GM12865 (cell line): ENCODE data around the gene TRIL.

Experiments
- DNase-seq: peaks from one replicate; pipeline ENCODE4 v3.0.0; 2010; ENCODE audit warnings: low read depth
- H3K4me3 ChIP-seq: 2 replicates; pipeline ENCODE4 v1.5.1; 2011; ENCODE audit warnings: mild to moderate bottlenecking, low read depth, low read length, control low read depth
- TF ChIP-seq, protein P1 (sequence below): IDR thresholded peaks from 2 replicates; pipeline ENCODE4 v1.5.1; 2011; ENCODE audit warnings: low read length, control low read depth, low read depth, inconsistent platforms; ENCODE audit not compliant: insufficient read depth; ENCODE audit errors: missing control alignments

Gene TRIL

DNA sequence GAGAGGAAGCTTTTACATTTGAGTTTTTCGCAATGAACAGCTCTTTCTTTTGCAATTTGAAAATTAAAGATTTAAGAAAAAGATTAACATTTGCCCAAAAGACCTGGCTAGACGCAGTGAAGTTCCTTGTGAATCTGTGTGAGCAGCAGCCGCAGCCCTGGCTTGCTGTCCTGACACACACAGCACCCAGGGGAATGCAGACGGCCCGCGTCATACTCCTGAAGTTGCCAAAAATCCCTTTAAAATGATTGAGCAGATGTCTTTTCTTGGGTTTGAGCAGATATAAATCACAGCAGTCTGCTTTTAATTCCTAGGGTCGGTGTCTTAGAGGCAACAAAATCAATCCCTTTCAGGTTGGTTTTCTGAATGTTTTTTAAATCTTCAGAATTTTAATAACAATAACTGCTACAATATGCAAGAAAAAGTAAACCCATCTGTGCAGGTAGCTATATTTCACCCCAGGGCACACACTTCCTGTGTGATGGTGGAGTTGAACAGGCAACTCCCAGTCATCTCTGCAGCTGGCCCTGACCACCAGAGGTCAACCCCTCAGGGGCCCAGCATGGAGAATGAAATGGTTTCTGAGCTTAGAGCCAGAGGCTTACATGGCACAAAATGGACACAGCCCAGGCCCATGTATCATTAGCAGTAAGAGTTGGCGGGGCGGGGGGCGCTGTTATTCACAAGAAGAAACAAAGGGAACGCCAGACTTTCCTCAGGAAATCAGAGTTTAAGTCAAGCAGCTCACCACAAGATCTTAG lies 32.2 kb upstream of the TRIL start:
- no peak for DNase-seq
- TF ChIP-seq, protein P1, sequence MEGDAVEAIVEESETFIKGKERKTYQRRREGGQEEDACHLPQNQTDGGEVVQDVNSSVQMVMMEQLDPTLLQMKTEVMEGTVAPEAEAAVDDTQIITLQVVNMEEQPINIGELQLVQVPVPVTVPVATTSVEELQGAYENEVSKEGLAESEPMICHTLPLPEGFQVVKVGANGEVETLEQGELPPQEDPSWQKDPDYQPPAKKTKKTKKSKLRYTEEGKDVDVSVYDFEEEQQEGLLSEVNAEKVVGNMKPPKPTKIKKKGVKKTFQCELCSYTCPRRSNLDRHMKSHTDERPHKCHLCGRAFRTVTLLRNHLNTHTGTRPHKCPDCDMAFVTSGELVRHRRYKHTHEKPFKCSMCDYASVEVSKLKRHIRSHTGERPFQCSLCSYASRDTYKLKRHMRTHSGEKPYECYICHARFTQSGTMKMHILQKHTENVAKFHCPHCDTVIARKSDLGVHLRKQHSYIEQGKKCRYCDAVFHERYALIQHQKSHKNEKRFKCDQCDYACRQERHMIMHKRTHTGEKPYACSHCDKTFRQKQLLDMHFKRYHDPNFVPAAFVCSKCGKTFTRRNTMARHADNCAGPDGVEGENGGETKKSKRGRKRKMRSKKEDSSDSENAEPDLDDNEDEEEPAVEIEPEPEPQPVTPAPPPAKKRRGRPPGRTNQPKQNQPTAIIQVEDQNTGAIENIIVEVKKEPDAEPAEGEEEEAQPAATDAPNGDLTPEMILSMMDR, result no peak

DNA sequence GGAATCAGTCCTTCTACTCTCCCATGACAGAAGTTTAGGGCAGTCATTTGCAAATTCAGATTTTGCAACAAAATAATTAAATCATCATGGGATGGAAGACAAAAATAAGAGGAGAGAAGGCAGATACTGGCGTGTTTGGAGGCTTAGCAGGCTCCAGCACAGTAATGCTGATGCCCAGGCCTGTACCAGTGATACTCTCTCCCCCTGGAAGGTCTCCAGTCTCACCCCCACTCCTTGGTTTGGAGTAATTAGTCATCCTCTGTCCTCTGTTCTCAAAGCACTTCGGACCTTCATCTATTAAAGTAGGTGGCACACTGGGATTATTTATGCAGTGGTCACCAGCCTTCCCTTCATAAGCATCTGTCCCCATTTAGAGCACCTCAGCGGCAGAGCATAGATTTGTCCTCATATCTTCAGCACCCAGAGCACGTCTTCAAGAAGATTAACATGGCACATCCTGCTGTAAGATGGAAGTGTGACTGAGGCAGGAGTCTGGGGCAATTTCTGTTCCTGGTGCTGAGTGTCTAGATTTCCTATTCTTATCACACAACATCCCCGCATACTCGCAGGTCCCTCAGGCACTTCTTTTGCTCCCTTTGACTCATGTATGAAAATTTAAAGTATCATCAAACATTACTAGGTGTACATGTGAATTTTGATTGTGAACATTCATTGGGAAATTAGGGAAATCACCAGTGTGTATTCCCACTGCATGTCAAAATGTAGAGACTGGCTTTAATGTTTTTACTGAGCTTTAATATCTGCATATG lies 31.3 kb upstream of the TRIL start:
- TF ChIP-seq, protein P1, result no peak
- DNase-seq, result no peak
- no peak overlapping the region for H3K4me3 ChIP-seq

More for the DNA sequence above, 32.2 kb upstream of the TRIL start:
- no peak overlapping the region for H3K4me3 ChIP-seq

DNA sequence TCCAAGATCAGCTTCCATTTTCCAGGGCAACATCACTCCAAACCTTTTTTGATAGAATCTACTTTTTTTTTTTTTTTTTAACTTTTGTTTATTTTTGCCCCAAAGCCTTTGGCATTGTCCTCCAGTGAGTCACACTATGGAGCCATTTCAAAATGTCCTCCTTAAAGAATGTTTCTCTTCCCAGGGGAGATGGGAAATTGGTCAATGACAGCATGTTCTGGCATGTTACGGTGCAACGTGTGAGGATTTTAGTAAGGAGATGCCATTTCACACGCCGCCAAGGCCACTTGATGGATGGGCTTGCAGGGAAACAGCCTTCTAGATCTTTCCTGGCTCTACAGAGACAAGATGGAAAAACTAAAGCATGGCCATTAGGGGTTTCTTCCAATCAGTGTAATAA lies 30.7 kb upstream of the TRIL start:
- TF ChIP-seq, protein P1, result no peak
- no peak for DNase-seq
- no peak overlapping the region for H3K4me3 ChIP-seq

DNA sequence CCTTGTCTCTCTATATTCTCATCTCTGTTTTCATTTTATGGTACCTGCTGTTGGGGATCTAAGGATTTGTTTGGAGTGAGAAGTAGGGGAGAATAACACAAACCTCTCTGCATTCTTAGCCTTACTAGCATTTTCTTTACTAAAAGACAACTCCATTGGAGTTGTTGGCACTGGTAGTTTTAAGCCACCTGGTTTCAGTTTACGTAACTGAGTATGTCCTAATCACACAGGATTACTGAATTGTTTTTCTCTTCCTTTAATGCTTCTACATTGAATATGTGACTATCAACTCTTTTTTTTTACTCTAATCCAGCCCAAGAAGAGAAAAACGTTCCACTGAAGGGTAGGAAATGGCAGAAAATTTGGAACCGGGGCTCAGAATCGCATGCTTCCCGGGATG lies 30.0 kb upstream of the TRIL start:
- H3K4me3 ChIP-seq, result no peak overlapping the region
- TF ChIP-seq, protein P1, result no peak
- DNase-seq, result no peak

DNA sequence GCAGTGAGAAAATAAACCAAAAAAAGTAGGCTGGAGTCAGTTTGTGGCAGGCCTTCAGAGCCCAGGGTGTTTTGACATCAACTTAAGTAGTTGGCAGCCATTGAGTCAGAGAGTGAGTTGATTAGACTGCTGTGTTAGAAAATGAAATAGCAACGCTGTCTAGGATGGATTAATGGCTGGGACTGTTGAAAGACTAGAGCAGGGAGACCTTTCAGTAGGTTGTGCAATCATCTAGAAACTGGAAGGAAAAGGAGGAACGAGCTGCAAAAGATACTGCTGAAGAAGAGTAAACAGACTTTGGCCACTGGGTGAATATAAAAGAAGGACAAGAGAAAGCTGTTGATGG lies 28.6 kb upstream of the TRIL start:
- TF ChIP-seq, protein P1, result no peak
- DNase-seq, result no peak
- no peak overlapping the region for H3K4me3 ChIP-seq

DNA sequence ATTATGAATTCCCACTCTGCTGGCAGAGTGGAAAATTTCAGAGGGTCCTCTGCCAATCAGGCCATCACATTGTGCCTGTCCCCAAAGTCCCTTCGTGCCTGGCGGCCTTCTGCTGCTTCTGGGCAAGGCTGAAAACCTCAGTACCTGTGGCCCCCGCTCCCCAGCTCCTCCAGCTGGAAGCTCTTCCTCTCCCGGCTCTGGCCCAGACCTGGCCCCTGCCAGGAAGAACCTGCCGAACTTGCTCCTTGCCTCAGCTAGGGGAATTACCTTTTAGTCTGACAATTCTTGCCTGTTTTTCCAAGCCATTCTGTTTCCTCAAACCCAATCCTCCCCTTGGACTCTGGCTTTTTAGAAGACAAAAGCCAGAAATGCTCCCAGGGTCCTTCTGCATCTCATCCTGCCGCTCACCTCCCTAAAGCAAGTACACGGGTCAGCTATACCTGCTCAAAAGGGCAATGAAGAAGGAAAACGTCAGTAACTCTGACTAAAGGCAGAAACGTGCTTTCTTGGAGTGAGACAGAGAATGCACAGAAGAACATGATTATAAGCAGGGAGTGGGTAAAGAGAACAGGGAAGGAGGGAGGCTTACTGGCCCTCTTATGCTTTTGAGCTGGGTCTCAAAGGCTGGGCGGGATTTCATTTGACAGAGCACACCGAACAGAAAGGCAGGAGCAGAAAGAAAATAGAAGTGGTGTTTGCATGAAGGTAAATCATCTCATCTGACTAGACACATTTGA lies 28.1 kb upstream of the TRIL start:
- DNase-seq, result no peak
- H3K4me3 ChIP-seq, result no peak overlapping the region
- TF ChIP-seq, protein P1, result no peak
